GM18517 (cell line): ENCODE measurements around the gene EDC3.
"Not testable (repeated sequence)": the region's sequence is repeated elsewhere in the genome, so short reads cannot be mapped to it uniquely, and the experiment has no call there.

Experiments used
- ATAC-seq: cut with Tn5 transposase; IDR thresholded peaks from one replicate; pipeline ENCODE4 v1.9.1; 2021; ENCODE audit warnings: mild to moderate bottlenecking, moderate library complexity; ENCODE audit not compliant: unreplicated experiment

EDC3 gene, protein sequence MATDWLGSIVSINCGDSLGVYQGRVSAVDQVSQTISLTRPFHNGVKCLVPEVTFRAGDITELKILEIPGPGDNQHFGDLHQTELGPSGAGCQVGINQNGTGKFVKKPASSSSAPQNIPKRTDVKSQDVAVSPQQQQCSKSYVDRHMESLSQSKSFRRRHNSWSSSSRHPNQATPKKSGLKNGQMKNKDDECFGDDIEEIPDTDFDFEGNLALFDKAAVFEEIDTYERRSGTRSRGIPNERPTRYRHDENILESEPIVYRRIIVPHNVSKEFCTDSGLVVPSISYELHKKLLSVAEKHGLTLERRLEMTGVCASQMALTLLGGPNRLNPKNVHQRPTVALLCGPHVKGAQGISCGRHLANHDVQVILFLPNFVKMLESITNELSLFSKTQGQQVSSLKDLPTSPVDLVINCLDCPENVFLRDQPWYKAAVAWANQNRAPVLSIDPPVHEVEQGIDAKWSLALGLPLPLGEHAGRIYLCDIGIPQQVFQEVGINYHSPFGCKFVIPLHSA

DNA sequence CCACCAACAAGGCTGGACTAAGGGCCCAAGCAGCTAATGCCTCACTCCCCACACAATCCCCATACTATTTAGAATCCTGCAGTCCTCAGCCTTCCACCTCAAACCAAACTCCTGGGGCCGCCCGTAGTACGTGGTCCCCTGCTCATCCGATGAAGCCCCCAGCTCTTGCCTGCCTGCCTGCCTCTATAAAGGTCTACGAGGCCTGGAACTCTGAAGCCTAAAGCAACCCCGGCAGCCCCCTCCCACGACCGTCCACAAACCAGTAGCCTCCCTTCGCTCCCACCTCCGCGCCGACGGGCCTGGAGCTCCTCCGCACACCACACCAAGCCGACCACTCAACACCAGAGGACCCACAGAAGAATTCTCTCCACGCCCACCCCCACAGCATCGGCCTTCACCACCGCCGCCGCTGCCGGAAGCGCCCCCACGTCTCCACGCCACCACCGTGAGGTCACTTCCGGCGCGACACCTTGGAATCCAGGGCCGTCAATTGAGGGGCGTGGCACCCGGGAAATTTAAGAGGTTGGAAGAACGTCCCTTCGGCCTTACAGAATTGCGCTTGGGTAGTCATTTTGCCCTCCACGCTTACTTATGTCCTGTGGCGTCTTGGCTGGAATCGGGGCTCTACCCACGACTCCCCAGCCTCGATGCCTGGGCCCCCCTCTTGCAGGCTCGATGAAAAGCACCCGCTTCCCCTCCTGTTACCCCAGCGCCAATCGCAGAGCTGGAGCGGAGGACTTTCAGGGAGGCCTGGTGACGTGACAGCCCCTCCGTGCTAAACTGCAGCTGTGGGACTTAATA, at the start of gene EDC3:
TSS of gene EDC3 (minus strand) at position 428 of the 801 bp plus-strand sequence. CDS start 20,900 bp downstream, outside the sequence.
- no peak for ATAC-seq

DNA sequence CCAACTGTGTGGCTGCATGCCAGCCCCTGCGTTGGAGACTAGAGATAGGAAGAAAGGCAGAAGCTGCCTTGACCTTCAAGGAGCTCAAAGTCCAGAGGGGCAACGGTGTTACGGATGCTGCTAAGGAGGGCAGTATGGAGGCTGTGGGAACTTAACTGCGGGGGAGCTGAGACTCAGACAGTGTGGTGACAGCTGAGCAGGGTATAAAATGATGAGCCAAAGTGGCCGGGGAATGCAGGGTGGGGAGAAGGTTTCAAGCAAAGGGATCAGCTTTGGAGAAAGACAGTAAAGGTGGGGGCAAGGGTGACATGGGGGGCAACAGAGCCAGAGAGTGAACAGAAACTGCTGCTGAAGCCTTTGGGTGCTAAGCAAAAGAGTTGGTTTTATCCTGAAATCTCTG, 46.6 kb upstream of the EDC3 start:
- ATAC-seq = no peak

- ATAC-seq = not testable (repeated sequence)
Observed at GRCh38 chr15:74738239-74738638, 42.4 kb upstream of the EDC3 start.

DNA sequence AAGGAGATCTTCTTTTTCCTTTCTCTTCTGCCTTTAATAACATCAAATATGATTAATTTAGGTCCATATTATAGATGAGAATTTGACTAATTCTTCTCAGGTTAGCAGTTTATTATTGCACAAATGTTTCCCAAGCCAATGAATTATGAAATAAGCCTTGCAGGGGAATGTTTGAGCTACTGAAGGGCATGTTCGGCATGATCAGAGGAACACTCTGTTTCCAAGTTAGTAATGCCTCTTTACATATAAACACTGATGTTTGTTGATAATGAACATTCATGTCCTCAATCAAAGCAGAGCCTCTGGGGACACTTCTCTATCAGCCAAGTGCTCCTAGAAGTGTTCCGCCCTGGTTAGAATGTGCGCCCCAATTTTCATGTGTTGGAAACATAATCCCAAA, 39.5 kb upstream of the EDC3 start:
- ATAC-seq = no peak

DNA sequence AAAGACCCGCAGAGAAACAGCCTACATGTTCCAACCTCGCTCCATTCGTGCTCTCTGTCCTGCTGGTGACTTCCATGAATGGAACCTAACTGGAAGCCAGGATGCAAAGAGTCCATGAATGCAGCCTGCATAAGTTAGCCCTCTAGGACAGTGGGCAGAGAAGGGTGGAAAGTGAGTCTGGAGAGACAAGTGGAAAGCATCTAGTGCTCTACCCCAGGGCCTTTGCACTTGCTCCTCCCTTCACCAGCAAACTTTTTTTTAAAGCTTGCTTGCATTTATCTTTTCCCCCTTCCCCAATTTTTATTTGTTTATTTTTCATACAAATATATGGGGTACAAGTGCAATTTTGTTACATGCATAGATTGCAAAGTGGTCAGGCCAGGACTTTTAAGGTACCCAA, 37.4 kb upstream of the EDC3 start:
- ATAC-seq = no peak

DNA sequence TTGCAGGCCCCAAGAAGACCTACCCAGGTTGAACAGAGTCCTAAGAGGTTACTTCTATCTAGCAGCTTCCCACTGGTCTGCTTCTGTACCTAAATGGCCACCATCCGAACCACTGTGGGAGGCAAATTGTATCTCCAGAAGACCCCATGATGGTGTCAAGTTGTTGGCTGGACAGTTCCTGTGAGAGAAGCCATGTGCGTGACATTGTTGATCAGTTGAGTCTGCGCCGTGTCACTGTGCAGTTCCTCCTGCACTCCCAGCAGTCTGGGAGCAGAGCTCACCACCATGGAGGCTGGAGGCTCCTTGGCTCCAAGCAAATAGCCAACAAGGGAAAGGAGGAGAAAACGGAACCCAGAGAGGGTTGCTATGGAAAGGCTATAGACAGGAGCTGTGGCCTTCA, 37.0 kb upstream of the EDC3 start:
- no peak for ATAC-seq

- ATAC-seq = no peak
Observed at GRCh38 chr15:74730619-74731316, 34.9 kb upstream of the EDC3 start.

GRCh38 chr15:74729372-74729771, 33.5 kb upstream of the EDC3 start:
- not testable (repeated sequence) for ATAC-seq

DNA sequence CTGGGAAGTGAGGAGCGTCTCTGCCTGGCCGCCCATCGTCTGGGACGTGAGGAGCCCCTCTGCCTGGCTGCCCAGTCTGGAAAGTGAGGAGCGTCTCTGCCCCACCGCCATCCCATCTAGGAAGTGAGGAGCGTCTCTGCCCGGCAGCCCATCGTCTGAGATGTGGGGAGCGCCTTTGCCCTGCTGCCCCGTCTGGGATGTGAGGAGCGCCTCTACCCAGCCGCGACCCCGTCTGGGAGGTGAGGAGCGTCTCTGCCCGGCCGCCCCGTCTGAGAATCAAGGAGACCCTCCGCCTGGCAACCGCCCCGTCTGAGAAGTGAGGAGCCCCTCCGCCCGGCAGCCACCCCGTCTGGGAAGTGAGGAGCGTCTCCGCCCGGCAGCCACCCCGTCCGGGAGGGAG, 32.9 kb upstream of the EDC3 start:
- not testable (repeated sequence) for ATAC-seq

- no peak for ATAC-seq
Observed at GRCh38 chr15:74727727-74728126, 31.9 kb upstream of the EDC3 start.

- ATAC-seq = no peak
Observed at GRCh38 chr15:74726774-74727164, 30.9 kb upstream of the EDC3 start.

- peak; percentile 51 for ATAC-seq
Observed at GRCh38 chr15:74725845-74726773, 30.3 kb upstream of the EDC3 start.

GRCh38 chr15:74725225-74725774, 29.5 kb upstream of the EDC3 start, which contains the start of gene CYP1A1:
CYP1A1 (minus strand) TSS chr15:74725528; CDS start chr15:74723097, 2,431 bp downstream.
- ATAC-seq = no peak

GRCh38 chr15:74724570-74725224, 28.9 kb upstream of the EDC3 start:
- ATAC-seq = no peak

DNA sequence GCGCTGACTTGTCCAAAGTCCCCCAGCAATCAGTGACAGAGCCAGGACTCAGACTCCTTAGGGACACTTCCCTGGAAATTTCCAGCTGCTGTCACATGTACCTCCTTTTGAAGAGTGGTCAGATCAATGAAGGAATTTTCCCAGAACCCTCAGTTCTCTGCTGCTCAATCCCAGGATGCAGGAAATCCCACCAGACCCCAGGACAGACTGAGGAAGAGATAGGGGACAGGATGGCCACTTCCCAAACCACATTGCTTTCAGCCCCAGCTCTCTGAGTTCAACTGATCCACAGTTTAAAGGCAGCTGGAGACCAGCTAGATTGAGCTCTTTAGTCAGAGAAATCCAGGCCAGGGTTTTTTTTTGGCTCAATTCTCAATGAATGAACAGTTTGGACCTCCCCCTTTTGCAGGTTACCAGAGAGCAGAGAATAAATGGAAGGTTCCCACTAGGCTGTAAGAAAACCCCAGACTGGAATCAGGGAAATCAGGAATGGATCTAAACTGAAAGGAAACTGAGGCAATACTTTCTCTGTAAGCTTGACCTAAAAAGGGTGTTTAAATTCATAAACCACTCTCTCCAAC, 28.0 kb upstream of the EDC3 start:
- ATAC-seq = no peak

DNA sequence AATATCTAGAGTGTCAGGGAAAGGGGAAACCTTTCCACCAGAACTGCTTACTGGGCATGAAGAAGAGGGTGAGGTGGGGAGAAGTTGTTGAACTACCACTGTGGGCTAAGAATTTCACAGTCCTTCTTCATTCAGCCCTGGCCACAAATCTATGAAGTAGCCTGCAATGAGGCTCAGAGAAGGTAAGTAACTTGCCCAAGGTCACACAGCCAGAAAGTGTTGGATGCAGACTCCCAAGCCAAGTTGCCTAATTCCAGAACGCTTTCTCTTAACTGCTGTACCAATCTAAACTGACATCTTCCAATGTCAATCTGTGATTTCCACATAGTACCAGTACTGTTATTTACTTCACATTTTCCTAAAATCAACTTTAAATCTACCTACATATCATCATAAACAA, 27.4 kb upstream of the EDC3 start:
- no peak for ATAC-seq

GRCh38 chr15:74722591-74722990, 26.8 kb upstream of the EDC3 start:
- no peak for ATAC-seq

DNA sequence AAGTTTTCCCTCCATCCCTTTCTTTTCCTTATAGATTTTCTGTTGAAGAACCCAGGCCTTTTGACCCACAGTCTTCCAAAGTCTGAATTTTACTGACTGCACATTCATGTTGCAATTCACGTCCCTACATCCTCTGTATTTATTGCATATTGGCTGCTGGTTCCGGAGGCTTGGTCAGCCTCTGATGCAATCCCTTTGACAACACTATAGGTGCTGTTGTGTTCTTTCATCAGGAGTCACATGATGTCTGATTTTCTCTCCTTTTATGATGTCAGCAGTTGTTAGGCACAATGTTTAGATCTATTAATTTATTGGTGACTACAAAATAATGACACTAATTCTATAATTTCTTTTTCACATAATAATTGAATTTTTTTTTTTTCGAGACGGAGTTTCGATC, 20.8 kb upstream of the EDC3 start:
- ATAC-seq = no peak

GRCh38 chr15:74712311-74712710, 16.5 kb upstream of the EDC3 start:
- no peak for ATAC-seq
